DMS114 treated with DMSO at 0.1 percent for 48 hours (cell line): ENCODE measurements around the gene GABBR2.

Experiments
- DNase-seq: peaks from one replicate; lab custom pipeline; 2025; ENCODE audit not compliant: unreplicated experiment; lab: John Stamatoyannopoulos, UW

GABBR2 gene

DNA sequence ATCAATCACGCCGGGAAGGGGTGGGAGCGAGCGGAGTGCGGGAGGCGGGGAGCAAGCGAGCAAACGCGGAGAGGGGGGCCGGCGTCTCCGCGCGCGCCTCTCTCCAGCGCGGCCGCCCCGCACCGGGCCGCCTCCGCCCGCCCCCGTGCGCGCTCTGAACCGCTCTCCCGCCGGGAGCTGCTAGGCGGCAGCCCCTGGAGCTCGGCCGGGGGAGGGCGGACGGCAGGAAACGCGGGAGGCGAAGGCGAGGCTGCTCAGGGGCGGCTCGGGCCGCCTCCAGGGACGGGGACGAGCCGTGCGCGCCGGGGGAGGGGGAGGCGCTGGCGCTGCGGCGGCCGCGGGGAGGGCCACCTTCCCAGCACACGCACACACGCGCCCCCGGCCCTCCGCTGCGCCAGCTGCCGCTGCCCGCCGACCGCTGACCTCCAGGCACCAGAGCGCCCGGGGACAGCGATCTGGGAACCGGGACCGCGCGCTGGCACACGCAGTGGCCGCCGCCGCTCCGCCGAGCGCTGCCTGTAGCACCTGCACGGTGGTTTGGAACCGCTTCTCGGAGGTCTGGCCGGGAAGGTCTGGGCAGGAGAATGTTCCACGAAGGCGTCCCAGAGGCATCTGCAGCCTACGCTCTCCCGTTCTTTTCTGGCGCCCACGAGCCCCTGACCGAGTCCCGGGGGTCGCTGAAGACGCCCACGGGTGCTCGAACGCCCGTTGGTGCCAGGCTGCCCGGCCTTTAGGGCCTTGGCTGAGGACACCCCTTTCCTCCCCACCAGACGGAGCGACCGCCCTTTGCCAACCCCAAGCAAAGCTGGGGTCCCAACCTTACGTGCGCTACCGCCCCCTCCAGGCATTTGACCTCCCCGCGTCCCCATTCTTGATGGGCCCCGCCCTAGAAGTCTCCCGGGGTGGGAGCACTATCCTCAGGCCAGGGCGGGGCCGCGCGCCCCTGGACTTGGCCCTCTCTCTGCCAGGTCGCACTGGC is at the start of gene GABBR2:
Gene GABBR2 (minus strand): TSS at position 3 of the 979 bp plus-strand sequence. CDS start 198 bp downstream, outside the sequence.
- peak; percentile 13 for DNase-seq

DNA sequence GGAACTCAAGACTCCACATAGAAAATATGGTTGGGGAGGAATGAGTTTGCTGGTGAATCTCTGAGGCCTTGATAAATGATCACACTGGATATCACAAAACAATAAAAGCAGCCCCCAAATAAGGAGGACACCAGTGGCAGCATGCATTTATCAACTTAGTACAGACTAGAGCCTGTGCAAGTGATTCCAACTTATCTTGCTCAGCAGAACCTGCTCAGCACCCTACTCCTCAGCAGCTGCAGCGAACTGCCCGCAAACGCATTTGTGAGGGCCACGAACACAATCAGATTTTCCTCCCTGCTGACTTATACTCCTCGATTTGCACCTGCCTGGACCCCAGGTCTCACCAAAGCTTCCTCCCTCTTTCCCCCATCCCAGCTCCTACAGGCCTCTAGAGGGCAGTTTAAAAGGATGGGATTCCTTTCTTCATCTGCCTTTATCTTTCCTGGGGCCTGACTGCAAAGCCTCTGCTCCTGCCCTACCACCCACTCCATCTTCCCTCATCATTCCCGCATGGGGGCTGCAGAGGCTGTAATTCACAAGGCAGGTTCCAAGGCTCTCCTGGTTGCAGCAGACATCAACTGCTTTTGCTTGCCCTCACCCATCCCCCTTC is 46.4 kb upstream of the GABBR2 start:
- DNase-seq = no peak

DNA sequence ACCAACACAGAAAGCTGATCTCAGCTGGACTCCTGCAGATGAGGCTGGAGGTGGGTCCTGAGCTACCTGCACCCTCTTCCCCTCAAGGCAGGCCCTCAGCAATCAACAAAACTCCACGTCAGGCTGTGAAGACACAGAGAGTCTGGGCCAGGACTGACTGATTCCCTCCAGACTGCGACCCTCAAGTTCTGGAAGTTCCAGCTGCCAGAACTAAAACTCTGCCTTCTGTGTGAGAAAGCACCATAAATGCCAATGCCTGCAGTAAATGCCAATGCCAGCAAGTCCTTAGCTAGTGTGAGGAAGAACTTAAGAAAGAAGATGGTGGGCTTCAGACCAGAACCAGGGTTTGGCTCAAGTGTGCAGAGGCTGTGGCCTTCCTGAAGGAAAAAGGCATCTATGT is 42.5 kb upstream of the GABBR2 start:
- no peak for DNase-seq

DNA sequence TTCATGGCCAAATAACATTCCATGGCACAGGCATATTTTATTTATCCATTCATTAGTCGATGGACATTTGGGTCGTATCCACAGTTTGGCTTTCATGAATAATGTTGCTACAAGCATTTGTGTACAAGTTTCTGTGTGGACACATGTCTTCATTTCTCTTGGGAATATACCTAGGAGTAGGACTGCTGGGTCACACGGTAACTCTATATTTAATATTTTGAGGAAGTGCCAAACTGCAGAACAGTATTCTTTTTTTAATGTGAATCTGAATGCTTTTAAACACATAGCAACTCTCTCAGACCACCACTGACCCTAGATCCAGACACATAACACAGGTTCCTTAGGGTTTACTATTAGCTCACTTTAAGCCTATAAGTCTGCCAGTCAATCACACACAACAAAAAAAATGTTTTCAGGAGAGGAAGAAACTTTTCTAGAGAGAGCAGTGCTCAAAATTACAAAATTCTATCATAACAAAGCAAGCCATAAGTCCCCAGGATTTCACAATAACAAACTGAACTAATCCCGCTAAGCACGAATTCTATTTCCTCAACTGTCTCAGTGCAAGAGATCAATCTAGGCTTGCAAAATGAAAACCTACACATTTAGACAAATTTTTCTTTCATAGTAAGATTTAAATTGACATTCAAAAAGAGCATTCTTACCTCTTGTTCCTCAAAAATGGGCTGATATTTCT is 41.8 kb upstream of the GABBR2 start:
- no peak for DNase-seq

DNA sequence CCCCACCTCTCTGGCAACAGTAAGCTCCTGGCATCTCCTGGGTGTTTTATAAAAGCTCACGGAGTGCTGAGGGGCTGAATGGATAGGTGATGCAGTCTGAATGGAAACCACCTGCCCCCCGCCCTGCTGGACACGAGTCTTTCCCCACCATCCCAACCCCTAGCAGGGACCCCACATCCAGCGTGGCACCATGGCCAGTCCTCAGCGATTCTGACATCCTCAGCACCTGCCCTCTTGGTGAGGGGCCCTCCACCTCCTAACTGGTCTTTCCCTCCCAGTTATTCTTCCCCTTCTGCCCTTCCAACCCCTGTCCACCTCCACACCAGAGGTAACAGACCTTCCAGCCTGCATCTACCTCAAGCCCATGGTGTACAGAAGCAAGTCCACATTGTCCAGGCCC is 38.7 kb upstream of the GABBR2 start:
- no peak for DNase-seq

DNA sequence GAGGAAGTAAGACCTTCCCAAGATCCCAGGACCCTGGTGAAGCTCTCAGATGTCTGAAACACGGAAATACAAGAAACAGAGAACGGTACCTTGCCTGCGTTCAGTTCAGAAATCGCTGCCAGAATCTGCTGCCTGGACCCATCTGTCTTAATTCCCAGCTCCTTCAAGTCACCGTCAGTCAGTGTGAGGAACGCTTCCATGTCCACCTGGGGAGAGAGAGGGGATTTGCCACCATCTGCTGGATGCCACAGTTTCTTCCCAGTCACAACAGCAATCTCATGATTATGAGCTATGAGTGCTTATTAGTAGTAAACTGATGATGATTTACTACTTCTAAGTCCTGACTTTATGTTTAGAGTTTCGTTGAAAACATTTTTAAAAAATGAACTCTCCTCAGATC is 36.7 kb upstream of the GABBR2 start:
- DNase-seq = no peak

DNA sequence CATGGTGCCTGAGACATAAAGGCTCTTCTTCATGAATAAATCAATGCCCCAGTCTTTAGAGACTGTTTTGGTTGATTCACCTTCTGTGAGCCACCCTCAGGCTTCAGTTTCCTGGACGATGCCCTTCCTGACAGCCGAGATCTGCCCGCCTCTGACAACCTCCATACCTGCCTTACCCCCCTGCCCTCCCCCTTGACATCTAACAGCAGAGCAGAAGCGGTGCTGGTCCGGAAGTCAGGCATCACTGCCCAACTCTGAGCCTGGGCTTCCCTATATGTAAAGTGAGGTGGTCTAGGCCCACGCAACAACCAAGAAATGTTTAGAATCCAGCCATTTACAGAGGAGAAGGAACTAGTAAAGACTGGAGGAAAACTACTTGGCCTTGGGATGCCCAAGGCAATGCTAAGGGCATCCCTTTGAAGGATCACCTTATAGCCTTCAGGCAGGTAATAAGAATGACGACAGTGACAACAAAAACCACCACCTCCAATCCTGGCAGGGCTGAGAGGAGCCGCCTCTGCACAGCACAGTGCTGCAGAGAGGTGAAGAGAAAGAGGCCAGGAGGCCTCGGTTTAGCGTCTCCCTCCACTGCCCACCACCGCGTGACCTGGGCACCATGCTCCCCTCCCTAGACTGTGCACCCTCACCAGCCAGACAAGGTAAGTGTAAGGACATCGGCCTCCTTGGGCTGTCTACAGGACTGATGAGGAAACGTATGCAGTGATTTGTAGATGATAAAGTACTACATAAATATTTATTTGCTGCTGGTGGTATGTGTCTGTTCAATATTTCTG is 35.3 kb upstream of the GABBR2 start:
- DNase-seq = no peak

DNA sequence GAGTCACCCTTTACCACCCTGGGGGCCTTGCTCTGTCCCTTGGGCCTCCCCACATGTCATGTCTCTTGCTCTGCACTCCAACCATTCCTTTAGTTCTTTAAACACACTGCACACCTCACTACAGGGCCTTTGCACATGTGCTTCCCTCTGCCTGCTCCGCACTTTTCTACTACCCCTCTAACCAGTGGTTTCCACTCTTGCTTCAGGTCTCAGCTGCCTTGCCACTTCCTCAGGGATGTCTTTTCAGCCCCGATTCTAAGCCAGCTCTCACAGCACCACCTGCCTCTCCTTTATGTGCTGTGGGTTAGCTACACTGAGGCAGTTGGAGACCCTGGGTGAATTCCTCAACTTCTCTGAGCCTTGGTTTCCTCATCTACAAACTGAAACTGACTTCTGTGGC is 34.6 kb upstream of the GABBR2 start:
- no peak for DNase-seq

DNA sequence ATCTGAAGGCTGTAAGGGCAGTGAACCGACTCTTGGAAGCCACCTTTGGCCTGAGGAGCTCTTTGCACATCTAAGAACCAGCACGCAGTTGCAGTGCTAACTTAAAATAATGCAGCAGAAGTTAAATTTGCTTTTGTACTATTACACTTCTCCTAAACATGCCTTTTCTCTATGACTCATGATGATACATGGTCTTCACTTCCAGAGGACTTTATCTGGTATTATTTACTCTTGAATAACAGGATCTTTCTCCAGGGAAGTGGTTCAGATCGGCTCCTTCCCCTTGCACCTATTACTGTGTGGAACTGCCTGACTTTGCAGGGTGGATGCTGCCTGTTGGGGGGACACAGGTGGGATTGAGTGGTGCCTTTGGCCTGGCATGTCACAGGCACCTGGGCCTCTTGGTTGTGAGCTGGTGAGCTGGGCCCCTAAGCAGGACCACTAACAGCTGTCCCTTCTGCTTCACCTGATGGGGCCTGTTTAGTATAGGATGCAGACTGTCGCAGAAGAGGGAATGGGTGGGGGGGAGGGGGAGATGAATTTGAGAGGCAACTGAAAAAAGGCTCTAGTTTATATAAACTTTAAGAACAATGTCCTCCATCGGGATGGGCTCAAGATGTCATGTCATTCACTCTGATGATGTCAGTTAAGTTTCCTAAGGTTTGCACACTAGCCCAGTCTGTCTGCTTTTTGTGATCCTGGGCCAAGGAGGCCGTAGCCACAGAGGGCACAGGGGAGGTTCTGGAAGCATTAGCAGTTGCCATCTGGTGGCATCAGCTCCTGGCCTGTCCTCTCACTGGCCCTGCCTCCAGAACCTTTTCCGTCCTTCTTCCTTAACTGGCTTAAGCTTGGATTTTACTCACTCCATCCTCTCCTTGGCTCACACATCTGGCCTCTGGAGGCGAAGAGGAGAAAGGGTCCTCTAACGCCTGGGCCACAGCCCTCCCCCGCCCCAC is 33.9 kb upstream of the GABBR2 start:
- DNase-seq = no peak

DNA sequence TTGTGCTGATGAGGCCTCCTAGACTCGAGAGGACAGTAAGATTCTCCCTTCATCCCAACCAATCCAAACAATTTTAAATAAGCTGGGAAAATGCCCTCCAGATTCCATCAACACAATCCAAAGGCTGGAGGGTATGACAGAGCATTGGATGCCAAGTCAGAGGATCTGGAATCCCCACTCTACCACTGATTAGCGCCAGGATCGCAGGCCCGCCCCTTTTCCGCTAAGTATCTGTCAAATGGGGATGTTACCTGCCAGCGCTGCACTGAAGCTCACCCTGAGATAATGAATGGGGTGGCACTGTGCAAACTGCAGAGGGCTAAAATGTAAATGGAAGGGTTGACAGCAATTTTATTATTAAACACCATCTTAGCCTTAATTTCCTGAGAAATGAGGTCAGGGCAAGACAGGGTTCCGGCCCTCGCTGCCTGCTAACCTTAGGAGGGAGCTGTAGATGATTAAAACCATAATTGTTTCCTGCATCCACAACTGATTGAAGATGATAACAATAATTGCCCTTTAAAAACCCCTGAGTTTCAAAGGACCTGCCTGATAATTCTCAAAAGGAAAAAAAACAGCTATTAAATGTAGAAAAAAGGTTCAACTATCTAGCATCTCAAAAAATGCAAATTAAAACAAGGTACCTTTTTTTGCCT is 31.6 kb upstream of the GABBR2 start:
- DNase-seq = no peak

DNA sequence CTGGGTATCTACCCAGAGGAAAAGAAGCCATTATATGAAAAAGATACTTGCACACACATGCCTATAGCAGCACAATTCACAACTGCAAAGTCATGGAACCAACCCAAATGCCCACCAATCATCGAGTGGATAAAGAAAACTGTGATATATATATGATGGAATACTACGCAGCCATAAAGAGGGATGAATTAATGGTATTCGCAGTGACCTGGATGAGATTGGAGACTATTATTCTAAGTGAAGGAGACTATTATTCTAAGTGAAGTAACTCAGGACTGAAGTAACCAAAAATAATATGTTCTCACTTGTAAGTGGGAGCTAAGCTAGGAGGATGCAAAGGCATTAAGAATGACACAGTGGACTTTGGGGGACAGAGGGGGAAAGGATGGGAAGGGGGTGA is 30.0 kb upstream of the GABBR2 start:
- DNase-seq = no peak

DNA sequence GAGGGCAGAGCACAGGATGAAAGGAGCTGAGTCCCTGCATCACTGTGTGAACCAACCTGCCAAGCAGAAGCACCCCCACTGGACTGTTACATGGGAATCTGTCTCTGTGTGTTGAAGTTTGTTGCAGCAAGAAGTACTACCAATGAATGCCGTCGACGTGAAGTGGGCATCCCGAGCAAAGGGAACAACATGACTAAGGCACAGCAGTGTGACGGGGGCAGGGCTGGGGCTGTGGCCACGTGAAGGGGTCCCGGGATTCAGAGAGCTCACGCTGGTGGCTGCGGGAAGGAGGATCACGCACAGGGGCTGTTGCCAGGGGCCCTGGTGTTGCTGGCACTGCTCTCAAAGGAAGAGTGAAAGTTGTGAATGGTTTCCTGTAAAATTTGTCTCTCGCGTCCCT is 27.5 kb upstream of the GABBR2 start:
- DNase-seq = no peak

DNA sequence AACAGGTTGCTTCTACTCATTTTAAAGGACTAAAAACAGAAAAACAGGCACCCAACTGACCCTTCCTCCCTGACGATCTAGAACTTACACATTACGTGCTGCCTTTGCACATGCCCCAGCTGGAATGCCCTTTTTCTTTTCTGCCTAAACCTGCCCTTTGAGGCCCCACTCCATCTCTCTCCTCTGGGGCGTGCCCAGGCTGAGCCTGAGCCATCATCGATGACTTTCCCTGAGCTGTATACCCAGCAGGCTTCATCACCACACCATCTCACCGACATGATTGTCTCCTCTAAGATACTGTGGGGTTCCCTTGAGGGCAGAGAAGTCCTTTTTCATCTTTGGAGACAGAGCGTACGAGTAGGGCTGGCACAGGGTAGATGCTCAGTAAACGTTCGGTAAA is 24.1 kb upstream of the GABBR2 start:
- no peak for DNase-seq

DNA sequence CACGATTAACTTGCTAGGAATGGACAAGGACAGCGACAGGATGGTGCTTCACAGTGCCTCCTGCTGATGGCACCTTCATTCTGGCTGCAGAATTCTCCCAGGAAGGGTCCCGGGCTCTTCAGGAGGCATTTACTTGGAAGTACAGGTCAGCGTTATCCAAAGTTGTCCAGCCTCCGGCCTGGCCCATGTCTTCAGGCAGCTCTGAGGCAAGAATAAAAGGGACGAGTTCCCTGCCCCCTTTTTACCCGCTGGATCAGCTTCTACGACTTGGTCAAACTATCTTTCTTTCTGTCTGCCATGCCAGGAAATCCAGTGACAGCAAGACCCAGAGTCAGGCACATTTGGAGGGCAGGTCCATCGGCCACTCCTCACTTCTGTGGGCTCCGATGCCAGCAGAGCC is 23.4 kb upstream of the GABBR2 start:
- DNase-seq = no peak

DNA sequence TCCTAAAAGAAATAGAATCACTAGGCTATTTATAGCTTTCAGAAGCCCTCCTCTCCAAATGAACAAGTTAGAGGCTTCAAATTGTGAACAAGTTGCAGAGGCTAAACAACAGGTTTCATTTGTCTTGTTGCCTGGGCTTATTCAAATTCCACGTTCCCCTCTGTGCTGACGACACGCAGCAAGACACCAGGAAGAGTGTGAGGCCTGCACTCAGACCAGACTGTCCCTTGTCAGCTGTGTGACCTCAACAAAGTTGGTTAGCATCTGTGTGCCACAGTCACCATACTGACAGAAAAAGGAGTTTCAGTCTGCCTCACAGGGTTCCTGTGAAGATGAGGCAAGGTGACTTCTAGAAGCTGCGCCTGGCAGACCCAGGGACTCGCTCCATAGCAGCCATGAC is 22.1 kb upstream of the GABBR2 start:
- DNase-seq = no peak

DNA sequence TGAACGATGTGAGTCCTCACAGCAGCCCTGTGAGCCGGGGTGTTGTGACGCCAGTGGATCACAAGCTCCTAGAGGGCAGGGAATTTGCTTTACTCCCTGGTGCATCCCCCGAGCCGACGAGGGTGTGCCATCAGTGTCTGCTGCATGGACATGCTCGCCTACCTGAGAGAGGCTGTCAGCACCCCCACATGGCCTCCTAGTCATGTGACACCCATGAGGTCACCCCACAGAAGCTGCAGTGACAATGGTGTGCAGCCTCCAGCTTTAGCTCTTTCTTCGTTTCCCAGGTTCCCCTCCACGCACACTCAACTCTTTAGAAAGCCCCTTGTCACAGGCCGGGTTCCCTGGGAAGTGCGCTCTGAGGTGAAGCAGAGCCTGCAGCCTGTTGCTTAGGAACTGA is 19.8 kb upstream of the GABBR2 start:
- no peak for DNase-seq

DNA sequence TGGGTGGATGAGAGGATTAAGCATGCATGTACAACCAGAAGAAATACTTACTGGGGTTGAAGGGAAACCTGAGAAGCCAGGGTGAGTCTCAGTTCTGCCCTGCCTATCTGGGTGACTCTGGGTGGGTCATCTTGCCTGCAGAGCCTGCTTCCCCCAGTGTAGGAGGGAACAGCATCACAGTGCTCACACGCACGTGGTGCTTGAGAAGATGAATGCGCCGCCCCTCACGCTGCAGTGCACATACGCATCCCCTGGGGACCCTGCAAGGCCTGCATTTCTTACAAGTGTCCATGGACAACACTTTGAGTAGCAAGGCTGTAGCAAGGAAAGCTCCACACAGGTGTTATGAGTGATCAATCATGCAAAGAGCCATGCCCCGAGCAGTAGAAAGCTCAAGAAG is 18.7 kb upstream of the GABBR2 start:
- no peak for DNase-seq

DNA sequence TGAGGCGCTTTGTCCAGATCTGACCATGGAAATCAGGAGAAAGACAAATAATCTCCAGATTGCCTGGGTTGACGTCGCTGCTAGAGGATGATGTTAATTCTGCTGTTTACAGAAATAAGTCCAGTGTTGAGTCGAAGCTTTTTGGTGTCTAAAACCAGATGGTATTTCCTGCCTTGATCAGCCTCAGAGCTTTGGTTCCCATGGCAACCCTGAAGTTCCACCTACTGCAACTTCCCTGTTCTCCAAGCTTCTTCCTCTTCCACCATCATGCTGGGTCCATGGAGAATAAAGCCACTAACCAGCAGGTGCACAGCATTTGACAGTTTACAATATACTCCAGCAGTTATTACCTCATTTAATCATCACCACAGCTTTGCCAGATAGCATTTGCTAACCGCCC is 18.0 kb upstream of the GABBR2 start:
- no peak for DNase-seq

DNA sequence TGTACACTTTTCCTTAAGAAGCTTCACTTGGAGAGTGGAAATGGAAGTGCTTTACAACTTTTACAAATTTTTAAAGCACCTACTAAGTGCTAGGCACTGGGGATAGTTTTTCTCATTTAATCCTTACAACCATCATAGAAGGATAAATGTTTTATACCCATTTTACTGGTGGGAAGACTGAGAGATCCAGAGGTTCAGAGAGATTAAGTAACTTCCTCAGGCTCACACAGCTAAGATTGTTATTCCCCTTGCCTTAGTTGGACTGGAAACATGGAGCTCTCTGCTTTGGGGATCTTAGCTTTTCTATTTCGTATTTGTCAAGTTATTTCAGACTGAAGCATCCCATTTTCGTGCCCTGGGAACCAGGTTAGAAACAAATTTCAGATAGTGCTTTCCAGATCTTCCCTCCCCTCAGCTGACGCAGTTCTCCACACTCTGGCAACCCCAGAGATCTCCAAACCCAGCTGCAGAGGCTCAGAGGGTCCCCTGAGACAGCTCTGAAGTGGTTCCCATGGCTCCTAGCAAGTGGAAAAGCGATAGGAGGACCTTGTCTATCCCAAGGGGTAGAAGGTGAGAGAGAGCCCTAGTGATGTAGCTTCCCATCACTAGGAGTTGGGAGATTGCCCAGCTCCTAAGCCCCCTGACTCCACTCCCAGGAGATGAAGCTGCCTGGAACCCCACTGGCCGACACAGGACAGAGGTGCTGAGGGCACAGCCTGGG is 16.2 kb upstream of the GABBR2 start:
- DNase-seq = no peak
